Measurements from ENCODE around the gene MYH15.
"Not testable (repeated sequence)": the region's sequence is repeated elsewhere in the genome, so short reads cannot be mapped to it uniquely, and the experiment has no call there.

The MYH15 gene

DNA sequence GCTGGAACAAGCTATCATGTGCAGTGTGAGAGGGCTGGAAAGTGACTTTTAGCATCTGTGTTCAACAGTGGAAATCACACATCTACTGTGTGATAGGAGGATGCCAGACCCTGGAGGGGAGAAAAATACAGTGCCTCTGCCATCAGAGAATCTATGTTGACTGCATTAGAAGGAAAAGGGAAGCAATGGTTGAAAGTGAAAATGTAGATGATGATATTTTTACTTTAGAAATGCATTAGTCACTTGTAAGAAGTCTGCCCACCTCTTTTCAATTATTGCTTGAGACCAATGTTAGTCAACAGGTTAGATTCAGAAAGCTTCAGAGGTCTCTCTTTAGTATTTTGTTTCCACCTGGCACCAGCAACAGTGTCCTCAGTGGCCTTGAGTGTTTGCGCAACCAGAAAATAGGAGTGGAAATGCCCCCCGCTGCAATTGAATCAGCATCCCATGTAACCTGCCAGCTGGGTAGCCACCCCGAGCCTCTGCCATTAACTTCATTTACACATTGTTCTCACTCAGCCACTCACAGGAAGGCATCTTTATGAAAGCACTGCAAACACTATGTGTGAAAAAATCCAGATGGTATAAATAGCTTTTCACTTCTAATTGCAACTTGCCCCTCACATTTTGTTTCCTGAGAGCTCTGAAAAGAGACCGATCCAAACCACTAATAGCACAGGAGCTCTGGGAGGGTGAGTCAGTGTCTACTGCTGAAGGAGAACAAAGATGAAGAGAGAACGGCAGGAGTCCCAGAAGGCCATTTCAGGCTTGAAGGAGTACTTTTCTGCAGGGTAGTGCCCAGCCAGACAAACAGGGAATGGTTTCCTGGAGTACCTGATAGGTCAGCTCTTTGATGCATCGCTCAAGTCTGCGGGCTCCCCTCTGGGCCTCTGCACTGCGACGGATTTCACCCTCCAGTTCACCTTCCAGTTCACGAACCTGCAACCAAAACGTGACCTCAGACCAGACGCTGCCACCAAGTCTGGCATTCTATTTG lies 122.0 kb downstream of the MYH15 start:
- peak in 1 of 2 donors; percentile 4 for DNase-seq (ENCODE audit: low read depth in 2 of 2)

DNA sequence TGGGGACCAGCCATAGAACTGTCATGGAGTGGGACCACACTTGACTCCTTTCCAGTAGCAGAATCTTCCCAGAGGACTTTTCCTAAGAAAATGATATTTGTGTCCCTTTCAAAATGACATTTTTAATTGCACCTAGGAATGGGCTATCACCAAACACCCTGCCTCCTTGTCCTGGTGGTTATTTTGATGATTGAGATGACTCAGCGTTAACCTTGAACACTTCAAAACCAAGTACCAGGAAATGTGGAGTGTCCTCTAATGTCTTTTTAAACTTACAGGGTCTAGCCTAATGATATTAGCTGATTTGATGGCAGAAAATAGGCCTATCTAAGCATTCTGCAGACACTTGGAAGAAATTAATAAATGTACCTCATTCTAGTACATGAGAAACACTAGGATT lies 123.3 kb downstream of the MYH15 start:
- DNase-seq (ENCODE audit: low read depth in 2 of 2) = no peak

DNA sequence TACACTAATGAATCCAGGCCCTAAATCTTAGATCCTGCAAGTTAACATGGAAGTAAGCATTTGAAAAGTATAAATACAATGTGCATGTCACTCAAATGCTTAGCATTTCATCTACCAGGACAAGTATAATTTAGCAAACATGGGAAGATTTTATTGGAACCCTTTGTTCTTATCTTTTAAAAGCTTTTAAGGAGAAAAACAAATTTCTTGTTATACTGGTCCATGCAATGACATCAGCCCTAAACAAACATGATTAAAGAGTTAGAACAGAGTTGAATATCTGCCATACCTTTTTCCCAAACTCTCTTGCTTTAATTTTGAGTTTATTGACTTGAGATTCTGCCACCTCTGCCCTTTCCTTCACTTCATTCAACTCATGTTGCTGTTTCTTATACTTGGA lies 127.1 kb downstream of the MYH15 start:
- no peak for DNase-seq (ENCODE audit: low read depth in 2 of 2)

DNA sequence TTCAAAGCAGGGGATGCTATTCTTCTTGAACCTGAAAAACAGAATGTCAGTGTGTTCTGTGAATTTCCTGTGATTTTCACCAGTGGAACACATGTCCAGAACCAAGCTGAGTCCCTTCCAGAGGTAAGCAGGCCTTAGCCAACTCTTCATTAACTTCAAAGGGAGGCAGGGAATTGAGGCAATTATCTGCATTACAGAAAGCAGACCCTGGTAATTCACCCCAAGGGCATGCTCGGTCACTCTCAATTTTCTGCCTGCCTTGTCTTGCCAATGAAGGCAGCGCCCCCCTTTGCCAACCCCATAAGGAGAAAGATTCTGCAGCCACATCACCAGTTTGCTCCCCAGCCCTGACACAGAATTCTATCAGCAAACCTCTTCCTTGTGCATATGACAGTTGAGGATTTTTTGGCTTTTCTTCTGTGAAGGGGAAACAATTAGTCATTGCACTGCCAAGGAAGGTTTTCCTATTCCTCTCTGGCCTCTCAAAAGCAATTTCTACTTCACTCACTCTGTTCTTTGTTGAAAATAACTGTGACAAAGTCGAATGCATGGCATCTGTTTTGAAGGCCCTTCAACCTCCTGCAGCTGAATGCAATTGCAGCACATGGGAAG lies 128.8 kb downstream of the MYH15 start:
- DNase-seq (ENCODE audit: low read depth in 2 of 2) = no peak

DNA sequence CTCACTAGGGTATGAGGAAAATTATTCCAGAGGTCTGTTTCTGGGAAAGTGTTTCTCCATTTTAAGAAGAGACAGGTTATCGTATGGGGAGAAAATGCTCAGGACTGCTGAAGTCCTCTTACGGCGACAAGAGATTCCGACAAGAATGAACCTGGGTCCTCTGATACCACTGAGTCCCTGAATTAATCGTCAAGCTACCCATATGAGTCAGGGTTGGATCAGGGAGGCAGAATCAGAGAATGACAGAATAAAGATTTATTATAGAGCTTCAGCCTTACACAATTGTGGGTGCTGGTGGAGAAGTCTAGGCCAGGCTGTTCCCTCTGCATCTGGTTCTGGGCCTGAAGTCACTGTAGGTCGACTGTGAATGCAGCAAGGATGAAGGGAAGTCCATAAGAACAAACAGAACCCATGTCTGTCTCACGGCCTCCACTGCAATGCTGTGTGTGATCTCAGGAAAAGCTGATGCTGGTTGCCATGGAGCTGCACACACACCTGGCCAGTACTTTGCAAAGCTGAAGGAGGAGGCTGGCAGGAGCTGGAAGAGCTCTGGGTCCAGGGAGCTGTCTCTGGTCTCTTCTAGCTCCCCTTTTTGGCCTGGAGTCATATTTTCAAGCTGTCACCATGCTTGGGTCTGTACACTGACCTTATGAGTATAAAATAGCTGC lies 130.1 kb downstream of the MYH15 start:
- no peak for DNase-seq (ENCODE audit: low read depth in 2 of 2)

DNA sequence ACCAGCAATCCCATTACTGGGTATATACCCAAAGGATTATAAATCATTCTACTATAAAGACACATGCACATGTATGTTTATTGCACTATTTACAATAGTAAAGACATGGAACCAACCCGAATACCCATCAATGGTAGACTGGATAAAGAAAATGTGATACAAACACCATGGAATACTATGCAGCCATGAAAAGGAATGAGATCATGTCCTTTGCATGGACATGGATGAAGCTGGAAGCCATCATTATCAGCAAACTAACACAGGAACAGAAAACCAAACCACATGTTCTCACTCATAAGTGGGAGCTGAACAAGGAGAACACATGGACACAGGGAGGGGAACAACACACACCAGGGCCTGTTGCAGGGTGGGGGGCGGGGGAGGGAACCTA lies 131.4 kb downstream of the MYH15 start:
- DNase-seq (ENCODE audit: low read depth in 2 of 2) = not testable (repeated sequence)

DNA sequence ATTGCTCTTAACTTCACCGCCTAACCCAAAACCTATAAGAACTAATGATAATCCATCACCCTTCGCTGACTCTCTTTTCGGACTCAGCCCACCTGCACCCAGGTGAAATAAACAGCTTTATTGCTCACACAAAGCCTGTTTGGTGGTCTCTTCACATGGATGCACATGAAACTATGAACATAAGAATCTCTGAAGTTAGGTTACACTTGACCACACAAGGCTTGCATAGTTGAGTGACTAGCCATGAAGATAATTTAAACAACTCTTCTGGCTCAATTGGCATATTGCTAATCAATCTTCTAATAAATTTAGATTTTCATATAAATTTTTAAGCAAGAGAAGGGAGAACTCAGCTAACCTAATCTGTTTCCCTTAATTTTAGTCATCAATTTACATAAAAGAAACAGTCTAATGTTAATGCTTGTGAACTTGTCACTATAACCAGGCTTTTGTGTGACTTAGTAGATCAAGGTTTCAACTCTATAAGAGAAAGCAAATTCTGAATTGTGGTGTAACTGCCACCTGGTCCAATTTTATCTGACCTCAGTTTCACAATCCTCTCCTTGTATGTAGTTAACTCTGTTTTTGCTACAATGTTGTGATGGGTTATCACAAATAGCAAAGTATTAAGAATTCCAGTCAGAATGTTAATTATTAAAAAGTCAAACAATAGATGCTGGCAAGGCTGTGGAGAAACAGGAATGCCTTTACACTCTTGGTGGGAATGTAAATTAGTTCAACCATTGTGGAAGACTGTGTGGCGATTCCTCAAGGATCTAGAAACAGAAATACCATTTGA lies 132.0 kb downstream of the MYH15 start:
- no peak for DNase-seq (ENCODE audit: low read depth in 2 of 2)

DNA sequence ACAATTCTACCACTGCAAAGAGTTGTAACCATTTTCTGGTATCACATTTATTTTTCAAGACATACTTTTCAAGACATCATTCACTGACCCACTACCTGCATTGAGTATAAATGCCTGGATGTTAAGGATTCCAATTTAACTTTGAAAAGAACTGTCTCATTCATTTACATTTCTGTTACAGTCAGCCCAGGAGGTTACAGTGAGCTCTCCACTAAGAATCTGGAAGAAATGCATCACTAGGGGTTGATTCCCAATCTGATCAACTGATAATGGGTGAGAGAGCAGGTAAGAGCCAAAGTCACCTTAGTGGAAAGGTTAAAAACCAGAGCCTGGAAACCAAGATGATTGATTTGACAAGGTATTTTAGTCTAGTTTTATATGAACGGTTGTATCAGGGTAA lies 133.0 kb downstream of the MYH15 start:
- DNase-seq (ENCODE audit: low read depth in 2 of 2) = no peak

DNA sequence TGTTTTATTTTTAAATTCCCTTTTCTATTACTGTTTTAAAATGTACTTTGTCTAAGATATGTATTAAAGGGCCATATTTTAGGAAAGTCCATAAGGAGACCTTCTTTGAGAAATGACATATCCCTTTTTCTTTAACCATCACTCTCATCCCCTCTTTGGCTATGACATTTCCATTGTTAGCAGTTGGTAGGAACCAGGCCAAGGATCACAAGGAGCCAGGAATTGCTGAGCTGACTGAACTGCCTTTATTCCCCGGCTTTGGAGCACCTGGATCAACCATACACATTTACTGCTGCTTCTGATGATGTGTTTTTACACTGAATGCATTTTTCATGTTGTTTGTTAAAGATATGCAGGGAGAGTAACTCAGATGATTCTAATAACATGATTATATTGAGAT lies 134.4 kb downstream of the MYH15 start:
- DNase-seq (ENCODE audit: low read depth in 2 of 2) = no peak

DNA sequence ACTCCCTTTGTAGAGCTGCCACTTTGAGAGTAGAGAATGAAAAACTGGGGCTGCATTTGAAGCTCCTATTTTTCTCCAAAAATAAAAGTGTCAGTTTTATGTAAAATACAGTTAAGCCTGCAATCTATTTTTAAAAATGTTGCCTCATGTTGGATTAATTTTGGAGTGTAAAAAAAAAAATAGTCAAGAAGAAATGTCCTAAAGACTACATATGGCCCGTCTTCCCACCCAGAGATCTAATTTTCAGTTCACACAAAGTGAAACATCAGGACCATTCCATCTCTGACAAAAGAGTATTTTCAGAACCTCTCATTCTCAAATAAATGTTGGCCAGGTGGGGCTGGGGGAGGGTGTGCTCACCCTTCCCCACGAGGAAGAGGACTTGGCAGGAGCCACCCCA lies 151.4 kb downstream of the MYH15 start:
- no peak for DNase-seq (ENCODE audit: low read depth in 2 of 2)

DNA sequence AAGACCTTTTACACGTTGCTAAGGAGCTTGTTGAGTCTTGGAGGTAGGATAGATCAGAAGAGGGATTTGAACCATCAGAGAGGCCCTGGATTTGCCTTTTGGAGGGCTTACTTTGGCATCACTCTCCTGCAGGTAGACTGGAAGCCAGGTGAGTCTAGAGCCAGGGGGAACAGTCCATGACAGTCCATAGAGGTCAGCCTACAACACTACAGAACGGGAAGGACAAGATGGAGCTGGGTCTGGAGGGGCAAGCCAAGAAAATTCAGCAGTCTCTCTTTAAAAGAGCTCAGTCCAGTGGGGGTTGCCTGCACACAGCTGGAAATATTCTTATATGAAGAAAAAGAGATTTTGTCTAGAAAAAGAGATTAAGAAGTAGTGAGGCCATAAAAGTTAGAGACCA lies 153.4 kb downstream of the MYH15 start:
- no peak for DNase-seq (ENCODE audit: low read depth in 2 of 2)

DNA sequence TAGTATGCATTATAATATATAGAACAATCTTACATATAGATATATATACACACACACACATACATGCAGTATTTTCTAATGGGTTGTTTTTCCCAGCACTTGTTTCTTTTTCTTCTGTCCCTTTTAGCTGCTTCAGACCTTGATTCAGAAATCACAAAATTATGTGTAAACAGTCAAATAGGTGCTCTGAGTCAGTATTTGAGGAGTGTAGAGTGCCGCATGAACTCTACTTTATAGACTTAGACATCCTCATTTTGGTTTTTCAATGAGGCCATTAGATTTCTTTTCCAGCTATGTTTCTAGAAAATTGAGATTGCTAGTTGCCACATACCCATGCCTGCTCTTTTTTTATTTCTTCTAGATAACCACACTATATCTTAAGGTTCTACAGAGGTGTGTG lies 155.8 kb downstream of the MYH15 start:
- DNase-seq (ENCODE audit: low read depth in 2 of 2) = no peak

DNA sequence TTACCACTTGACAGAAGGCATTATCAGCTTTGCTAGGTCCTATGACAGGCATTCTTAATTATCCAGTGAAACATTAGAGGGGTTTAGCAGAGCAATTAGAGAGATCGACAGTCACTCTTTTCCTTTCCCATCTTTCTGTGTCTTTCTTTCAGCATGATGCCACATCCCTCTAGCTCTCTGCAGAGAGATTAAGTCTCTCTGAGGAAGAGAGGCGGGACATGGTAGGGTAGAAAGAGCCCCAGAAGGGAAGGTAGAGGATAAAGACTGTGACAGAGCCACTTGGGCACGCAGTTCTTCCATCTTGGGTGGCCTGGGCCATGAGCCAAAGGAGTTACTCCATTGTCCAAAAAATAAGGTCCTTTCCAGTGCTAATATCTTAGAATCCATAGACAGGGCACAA lies 158.2 kb downstream of the MYH15 start:
- DNase-seq (ENCODE audit: low read depth in 2 of 2) = no peak

DNA sequence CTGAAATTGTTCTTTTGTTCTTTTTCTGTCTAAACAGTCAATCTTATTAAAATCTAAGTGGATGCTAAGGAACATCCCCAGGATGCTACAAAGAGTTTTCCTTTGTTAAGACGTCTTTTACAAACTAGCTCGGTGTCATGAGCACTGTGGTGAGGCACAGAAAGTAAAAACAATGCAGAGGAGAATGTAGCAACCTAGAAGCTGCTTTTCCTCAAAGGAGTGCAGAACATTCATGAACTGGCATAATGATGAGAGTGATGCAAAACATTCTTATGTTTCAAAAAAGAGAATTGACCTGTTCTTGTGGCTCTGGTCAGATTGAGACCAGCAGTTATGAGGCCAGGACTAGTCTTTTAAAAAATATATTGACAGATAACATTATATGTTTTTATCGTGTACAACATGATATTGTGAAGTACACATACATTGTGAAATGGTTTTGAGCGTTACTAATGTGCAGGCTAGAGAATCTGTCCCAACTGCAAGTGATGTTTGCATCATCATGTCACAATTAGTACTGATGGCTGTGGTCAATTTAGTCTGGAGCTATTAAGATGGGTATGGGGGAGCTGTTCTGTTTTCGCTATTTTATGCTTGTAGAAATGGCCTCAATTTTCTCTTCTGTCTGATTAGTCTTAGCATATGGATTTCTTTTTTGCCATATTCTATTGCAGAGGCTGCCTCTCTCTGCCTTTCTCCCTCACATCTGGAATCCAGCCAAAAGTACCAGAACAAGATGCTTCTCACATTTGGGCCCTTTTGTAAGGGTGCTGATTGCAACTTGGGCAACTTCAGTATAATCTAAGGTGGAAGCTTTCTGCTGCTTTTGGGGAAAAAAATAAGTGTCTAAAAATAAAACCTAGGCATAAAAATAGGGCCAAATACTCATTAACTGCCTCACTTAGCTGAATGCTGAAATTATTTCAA lies 163.8 kb downstream of the MYH15 start:
- DNase-seq (ENCODE audit: low read depth in 2 of 2) = no peak

DNA sequence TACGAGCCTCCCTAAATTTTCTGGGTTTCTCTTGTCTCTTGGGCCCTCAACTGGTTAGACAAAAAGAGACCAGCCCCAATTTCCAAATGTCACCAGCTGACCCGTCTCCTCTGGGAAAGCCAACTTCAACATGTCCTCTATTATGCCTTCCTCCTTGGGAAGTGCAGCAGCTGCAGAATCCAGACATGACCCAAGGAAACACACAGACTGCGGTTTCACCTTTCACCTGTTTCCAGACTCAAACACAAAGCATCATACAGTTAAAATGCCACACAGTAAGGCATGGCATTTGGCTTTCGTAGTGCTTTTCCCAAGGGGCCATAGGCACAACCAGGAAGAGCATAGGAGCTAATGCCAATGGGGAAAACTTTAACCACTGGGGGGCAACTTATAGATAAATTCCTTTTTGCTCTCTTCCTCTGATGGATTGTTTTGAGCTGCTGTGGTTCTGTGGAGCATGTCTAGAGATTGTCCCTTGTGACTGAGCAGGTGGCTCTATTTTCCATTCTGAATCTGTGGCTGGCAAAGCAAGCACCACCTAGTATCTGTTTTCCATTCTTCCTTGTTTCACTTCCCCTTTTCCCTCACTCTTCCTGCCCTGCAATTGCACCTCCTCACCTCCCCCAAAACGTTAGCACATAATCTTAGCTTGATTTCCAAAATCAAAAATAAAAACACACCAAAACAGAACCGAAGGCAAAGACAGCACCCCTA lies 164.7 kb downstream of the MYH15 start:
- no peak for DNase-seq (ENCODE audit: low read depth in 2 of 2)

DNA sequence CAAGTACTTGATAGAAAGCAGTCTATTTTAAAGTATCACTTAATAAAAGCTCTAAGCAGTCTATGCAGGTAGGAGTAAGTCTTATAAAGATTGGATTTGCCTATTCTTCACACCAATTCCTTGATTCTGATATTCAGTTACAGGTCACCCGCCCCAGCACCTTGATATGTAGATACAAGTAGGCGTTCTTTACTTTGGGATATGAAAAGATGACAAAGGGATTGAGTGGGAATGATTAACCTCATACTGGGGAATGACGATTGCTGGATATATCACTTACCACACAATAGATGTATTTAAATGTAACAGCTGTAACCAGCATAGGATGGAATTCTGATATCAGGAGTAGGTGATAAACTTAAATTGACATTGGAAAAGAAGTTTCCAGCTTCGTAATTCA lies 166.9 kb downstream of the MYH15 start:
- no peak for DNase-seq (ENCODE audit: low read depth in 2 of 2)

DNA sequence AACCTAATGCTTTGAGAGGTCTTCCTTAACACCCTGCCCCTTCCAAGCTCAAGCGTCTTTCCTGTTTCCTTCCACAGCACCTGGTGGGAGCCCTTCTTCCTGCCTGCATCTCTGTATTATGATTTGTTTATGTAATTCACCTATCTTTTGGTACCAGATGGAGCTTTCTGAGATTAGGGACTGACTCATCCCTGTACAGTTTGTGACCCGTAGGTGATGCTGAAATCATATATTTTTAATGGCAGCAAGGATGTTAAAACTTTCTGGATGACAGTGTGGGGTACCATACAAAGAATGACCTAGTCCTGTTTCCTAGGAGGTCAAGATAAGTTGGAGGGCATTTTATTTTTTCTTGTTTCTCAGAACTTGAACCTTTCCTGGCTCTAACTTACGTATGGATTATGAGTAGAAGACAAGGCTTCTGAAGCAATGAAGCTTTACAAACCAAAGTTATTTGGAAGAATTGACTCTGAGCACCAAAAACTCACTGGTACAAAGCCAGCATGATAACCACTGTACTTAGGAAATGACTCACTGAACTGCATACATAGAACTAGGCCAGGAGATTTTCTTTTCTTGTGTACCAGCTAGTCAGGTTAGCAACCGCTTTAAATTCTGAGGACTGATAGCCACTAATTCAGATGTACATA lies 167.4 kb downstream of the MYH15 start:
- no peak for DNase-seq (ENCODE audit: low read depth in 2 of 2)

DNA sequence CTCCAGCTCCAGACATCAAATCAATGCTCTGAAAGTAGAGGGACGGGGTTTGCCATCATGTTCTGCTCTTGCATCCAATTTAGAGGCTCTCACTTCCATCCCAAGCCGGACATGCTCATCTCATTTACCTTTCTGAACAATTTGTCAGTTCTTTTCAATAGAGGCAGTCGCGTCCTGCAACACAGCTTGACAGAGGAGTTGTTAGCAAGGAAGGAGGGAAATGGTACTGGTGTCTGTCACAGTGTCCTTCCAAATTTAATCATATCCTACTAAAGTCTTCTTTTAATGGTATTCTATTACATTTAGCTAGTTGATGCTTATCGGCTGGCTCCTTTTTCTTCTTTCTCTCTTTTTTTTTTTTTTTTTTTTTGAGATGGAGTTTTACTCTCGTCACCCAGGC lies 168.5 kb downstream of the MYH15 start:
- no peak for DNase-seq (ENCODE audit: low read depth in 2 of 2)

DNA sequence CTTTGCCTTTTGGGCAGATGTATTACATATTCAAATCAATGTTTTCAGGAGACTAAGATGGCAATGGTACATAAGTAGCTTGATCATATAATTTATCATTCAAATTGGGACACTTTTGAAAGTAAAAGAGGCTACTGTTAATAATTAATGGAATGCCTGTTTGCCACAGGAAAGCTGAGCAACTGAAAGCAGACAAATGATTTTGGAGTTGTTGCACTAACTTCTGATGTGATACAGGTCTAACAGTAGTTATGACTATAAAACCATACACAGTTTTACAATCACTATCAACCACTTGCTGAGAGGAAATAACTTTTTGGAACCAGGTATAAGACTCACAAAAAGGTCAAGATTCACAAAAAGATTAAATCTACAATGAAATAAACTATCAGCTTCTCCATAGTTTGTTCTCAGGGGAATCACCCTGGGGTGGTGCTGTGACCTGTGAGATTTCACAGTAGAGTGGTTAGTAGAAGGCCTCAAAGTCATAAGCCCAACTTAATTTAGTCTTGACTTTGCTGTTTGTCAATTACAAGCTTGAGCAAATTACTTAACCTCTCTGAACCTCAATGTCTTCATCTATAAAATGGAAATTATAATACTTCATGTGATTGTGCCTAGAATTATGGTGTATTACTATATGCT lies 171.4 kb downstream of the MYH15 start:
- DNase-seq (ENCODE audit: low read depth in 2 of 2) = no peak
